ENCODE data around the gene CHTOP.

DNA sequence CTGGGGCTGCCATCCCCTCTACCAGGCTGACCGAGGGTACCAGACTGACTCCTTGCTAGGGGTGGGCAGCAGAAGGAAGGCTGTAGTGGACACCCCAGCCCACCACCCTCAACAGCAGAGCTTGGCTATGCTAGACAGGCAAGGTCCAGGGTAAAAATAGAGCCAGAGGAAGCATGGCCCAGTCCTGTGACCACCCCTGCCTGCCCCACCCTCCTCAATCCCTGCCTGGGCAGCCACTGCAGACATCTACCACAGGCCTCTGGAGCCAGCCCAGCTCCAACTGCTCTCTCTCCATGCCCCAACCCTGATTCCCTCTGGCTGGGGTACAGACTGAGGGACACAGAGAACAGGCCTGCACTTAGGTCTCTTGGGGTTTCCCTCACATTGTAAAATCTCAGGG is 3.9 kb upstream of the CHTOP start:
- TF ChIP-seq, protein P1, sequence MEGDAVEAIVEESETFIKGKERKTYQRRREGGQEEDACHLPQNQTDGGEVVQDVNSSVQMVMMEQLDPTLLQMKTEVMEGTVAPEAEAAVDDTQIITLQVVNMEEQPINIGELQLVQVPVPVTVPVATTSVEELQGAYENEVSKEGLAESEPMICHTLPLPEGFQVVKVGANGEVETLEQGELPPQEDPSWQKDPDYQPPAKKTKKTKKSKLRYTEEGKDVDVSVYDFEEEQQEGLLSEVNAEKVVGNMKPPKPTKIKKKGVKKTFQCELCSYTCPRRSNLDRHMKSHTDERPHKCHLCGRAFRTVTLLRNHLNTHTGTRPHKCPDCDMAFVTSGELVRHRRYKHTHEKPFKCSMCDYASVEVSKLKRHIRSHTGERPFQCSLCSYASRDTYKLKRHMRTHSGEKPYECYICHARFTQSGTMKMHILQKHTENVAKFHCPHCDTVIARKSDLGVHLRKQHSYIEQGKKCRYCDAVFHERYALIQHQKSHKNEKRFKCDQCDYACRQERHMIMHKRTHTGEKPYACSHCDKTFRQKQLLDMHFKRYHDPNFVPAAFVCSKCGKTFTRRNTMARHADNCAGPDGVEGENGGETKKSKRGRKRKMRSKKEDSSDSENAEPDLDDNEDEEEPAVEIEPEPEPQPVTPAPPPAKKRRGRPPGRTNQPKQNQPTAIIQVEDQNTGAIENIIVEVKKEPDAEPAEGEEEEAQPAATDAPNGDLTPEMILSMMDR (IDR thresholded peaks at IDR 0.05): no peak
- TF ChIP-seq POLR2A (IDR thresholded peaks at IDR 0.05) (no peak), POLR2AphosphoS5 (IDR thresholded peaks at IDR 0.05) (no peak), EP300 (IDR thresholded peaks at IDR 0.05) (no peak)

Measured in upper lobe of left lung (tissue), 4 donors.